ENCODE data around the gene NOP53.
"Not testable (repeated sequence)": the region's sequence is repeated elsewhere in the genome, so short reads cannot be mapped to it uniquely, and the experiment has no call there.

Gene NOP53

GRCh38 chr19:47754206-47755064, 9.1 kb downstream of the NOP53 start:
- DNase-seq (ENCODE audit: low spot score), result no peak

- DNase-seq (ENCODE audit: low spot score), result no peak
Measured at GRCh38 chr19:47755065-47755761, 9.9 kb downstream of the NOP53 start.

- DNase-seq (ENCODE audit: low spot score), result no peak
Measured at GRCh38 chr19:47755762-47756626, 10.6 kb downstream of the NOP53 start.

GRCh38 chr19:47756627-47756929, 11.2 kb downstream of the NOP53 start:
- no peak for DNase-seq (ENCODE audit: low spot score)

GRCh38 chr19:47756953-47757608, 11.7 kb downstream of the NOP53 start:
- DNase-seq (ENCODE audit: low spot score), result no peak

- no peak for DNase-seq (ENCODE audit: low spot score)
Measured at GRCh38 chr19:47757617-47758442, 12.5 kb downstream of the NOP53 start.

- DNase-seq (ENCODE audit: low spot score), result no peak
Measured at GRCh38 chr19:47758443-47758804, 13.1 kb downstream of the NOP53 start.

GRCh38 chr19:47760632-47760999, 15.3 kb downstream of the NOP53 start:
- no peak for DNase-seq (ENCODE audit: low spot score)

GRCh38 chr19:47761566-47761965, 16.2 kb downstream of the NOP53 start:
- no peak for DNase-seq (ENCODE audit: low spot score)

GRCh38 chr19:47762151-47762550, 16.8 kb downstream of the NOP53 start:
- no peak for DNase-seq (ENCODE audit: low spot score)

- no peak for DNase-seq (ENCODE audit: low spot score)
Measured at GRCh38 chr19:47762615-47763308, 17.4 kb downstream of the NOP53 start.

GRCh38 chr19:47764705-47765104, 19.4 kb downstream of the NOP53 start:
- not testable (repeated sequence) for DNase-seq (ENCODE audit: low spot score)

GRCh38 chr19:47765523-47766358, 20.4 kb downstream of the NOP53 start:
- peak; percentile 20 for DNase-seq (ENCODE audit: low spot score)

- DNase-seq (ENCODE audit: low spot score), result no peak
Measured at GRCh38 chr19:47766359-47766620, 20.9 kb downstream of the NOP53 start.

- DNase-seq (ENCODE audit: low spot score), result no peak
Measured at GRCh38 chr19:47766670-47767069, 21.3 kb downstream of the NOP53 start.

GRCh38 chr19:47767349-47767748, 22.0 kb downstream of the NOP53 start:
- no peak for DNase-seq (ENCODE audit: low spot score)

- no peak for DNase-seq (ENCODE audit: low spot score)
Measured at GRCh38 chr19:47768604-47769003, 23.3 kb downstream of the NOP53 start.

- no peak for DNase-seq (ENCODE audit: low spot score)
Measured at GRCh38 chr19:47769534-47769933, 24.2 kb downstream of the NOP53 start.

- DNase-seq (ENCODE audit: low spot score), result not testable (repeated sequence)
Measured at GRCh38 chr19:47771291-47771690, 25.9 kb downstream of the NOP53 start.

GRCh38 chr19:47776568-47776967, 31.2 kb downstream of the NOP53 start:
- DNase-seq (ENCODE audit: low spot score), result no peak
